Panc1 (cell line): ENCODE results near the gene RETREG3.

Experiments
- POLR2AphosphoS5 ChIP-seq: IDR thresholded peaks from 2 replicates; pipeline ENCODE4 v1.6.1; 2012; ENCODE audit warnings: mild to moderate bottlenecking, low read depth, low read length, moderate library complexity
- REST ChIP-seq, 2 experiments: IDR thresholded peaks; 2 replicates each; pipeline ENCODE4 v1.6.1; 2011 to 2012; ENCODE audit warnings: low read depth in 2 of 2, control low read depth in 1 of 2, low read length in 1 of 2, mild to moderate bottlenecking in 1 of 2, moderate library complexity in 1 of 2; ENCODE audit not compliant: insufficient read depth in 1 of 2
- SIN3A ChIP-seq: IDR thresholded peaks from 2 replicates; pipeline ENCODE4 v1.6.1; 2012; ENCODE audit warnings: low read depth, mild to moderate bottlenecking, low read length, moderate library complexity, borderline replicate concordance; ENCODE audit not compliant: insufficient read depth
- TCF7L2 ChIP-seq: IDR thresholded peaks from 2 replicates; pipeline ENCODE4 v1.6.1; 2011; ENCODE audit warnings: mild to moderate bottlenecking, low read depth, low read length, inconsistent platforms
- TF ChIP-seq, protein P1 (sequence below): fragments of 450-650 bp; IDR thresholded peaks from 2 replicates; pipeline ENCODE4 v1.5.1; 2017; ENCODE audit warnings: mild to moderate bottlenecking

DNA sequence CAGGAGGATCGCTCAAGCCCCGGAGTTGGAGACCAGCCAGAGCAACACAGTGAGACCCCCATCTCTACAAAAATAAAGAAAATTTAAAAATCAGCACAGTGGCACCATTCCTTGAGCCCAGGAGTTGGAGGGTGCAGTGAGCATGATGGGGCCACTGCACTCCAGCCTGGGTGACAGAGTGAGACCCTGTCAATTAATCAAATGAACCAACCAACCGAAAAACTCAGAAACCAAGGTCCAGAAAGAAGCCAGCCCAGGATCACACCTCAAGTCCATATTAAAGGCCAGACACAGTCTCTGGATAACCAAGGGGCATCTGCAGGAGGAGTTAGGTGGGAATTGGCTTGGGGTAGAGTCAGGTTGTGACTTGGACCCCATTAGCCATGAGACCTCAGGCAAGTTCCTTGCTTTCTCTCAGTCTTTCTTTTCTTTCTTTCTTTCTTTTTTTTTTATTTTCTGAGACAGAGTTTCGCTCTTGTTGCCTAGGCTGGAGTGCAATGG is 54.0 kb downstream of the RETREG3 start:
- TF ChIP-seq, protein P1, sequence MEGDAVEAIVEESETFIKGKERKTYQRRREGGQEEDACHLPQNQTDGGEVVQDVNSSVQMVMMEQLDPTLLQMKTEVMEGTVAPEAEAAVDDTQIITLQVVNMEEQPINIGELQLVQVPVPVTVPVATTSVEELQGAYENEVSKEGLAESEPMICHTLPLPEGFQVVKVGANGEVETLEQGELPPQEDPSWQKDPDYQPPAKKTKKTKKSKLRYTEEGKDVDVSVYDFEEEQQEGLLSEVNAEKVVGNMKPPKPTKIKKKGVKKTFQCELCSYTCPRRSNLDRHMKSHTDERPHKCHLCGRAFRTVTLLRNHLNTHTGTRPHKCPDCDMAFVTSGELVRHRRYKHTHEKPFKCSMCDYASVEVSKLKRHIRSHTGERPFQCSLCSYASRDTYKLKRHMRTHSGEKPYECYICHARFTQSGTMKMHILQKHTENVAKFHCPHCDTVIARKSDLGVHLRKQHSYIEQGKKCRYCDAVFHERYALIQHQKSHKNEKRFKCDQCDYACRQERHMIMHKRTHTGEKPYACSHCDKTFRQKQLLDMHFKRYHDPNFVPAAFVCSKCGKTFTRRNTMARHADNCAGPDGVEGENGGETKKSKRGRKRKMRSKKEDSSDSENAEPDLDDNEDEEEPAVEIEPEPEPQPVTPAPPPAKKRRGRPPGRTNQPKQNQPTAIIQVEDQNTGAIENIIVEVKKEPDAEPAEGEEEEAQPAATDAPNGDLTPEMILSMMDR, result no peak
- TF ChIP-seq TCF7L2 (no peak), REST (IDR thresholded peaks at IDR 0.05; ENCODE audit: insufficient read depth in 1 of 2, low read depth in 2 of 2, low read length in 1 of 2) (no peak), POLR2AphosphoS5 (no peak), SIN3A (no peak)
